GM21423 (cell line): ENCODE results near the gene UTRN.
A peak's percentile ranks its signal among the peaks of the same experiment; 100 is the strongest.

ENCODE experiments used
- ATAC-seq: cut with Tn5 transposase; IDR thresholded peaks from one replicate; pipeline ENCODE4 v1.9.1; 2021; ENCODE audit warnings: mild to moderate bottlenecking, moderate library complexity; ENCODE audit not compliant: unreplicated experiment

UTRN gene

GRCh38 chr6:144311361-144311760 lies 26.2 kb downstream of the UTRN start:
- peak; percentile 39 for ATAC-seq

GRCh38 chr6:144314003-144314485 lies 28.9 kb downstream of the UTRN start:
- ATAC-seq, result no peak

DNA sequence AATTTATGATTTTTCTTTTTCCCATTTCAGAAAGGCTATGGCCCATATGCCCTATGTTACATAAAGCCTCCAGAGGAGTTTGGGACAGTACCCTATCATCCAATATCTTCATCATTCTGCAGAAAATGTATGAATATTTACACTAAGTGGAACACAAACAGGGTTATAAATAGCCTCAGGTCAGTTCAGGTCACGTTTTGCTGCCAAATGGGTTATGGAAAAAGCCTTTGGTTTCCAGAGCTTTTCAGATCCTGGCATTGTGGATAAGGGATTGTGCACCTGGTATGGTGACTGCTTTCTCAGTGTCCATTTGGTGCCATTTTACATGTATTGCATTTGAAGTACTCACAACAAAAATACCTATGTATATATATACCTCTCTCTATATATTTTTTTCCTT lies 29.4 kb downstream of the UTRN start:
- ATAC-seq, result no peak

- no peak for ATAC-seq
These were observed 30.3 kb downstream of the UTRN start for GRCh38 chr6:144315226-144315980.

- peak; percentile 86 for ATAC-seq
These were observed 31.1 kb downstream of the UTRN start for GRCh38 chr6:144315981-144316861.

GRCh38 chr6:144316862-144317195 lies 31.7 kb downstream of the UTRN start:
- no peak for ATAC-seq

GRCh38 chr6:144317736-144318135 lies 32.6 kb downstream of the UTRN start:
- ATAC-seq, result no peak

GRCh38 chr6:144319211-144319610 lies 34.1 kb downstream of the UTRN start:
- no peak for ATAC-seq

DNA sequence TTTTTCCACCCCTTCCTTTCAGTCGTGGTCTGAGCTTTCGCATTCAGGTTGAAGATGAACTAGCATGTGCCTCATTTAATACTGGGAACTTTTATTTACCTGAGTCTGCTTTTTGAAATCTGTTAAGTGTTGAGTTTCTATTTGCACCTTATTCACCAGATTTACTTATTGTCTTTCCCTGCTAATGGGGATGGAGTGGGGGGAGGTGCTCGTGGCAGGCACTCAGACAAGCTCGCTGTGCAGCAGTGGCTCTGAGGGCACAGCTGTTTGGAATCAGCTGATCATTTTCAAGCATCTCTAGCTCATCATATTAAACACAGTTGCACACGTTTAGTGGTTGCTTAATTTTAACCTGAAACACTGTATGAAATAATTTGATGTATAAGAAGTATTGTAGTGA lies 35.6 kb downstream of the UTRN start:
- no peak for ATAC-seq

GRCh38 chr6:144321839-144322591 lies 36.9 kb downstream of the UTRN start:
- no peak for ATAC-seq

DNA sequence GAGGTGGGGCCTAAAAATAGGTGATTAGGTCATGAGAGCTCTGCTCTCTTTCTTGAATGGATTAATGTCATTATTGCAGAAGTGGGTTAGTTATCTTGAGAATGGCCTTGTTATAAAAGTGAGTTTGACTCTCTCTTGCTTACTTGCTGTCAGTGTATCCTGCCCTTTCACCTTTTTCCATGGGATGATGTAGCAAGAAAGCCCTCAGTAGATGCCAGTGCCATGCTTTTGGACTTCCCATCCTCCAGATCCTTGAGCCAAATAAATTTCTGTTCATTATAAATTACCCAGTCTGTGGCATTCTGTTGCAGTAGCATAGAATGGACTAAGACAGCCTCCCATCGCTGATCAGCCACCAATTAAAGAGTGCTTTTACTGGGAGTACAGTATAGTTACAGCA lies 40.1 kb downstream of the UTRN start:
- no peak for ATAC-seq

GRCh38 chr6:144326393-144326792 lies 41.3 kb downstream of the UTRN start:
- ATAC-seq, result no peak

- no peak for ATAC-seq
These were observed 41.9 kb downstream of the UTRN start for GRCh38 chr6:144327081-144327480.

- no peak for ATAC-seq
These were observed 45.2 kb downstream of the UTRN start for GRCh38 chr6:144330017-144330987.

GRCh38 chr6:144331491-144331969 lies 46.4 kb downstream of the UTRN start:
- ATAC-seq, result no peak

DNA sequence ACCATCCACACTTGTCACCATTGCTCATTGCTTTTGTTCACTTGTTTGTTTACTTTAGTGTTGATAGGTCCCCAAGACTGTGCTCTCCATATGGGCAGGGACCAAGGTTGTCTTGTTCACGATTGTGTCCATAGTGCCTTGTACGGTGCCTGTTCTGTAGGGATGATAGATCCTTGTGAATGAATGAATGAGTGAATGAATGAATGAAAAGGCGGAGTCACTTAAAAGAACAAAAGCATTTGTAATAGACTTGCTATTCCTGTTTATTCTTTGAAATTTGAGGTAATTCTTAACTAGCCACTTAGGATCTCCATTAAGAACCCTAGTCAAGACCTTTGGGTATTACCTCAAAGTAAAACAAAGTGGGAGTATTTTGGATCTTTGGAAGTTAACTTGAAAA lies 47.0 kb downstream of the UTRN start:
- no peak for ATAC-seq

- peak; percentile 66 for ATAC-seq
These were observed 49.1 kb downstream of the UTRN start for GRCh38 chr6:144334150-144334708.
